NCI-H345 treated with DMSO at 0.1 percent for 48 hours (cell line): ENCODE results near the gene FUT6.
A peak's percentile ranks its signal among the peaks of the same experiment; 100 is the strongest.

Source experiments
- DNase-seq: peaks from one replicate; lab custom pipeline; 2025; ENCODE audit not compliant: unreplicated experiment; lab: John Stamatoyannopoulos, UW

Gene FUT6

GRCh38 chr19:5828661-5829566, 10.6 kb downstream of the FUT6 start:
- peak; percentile 70 for DNase-seq

GRCh38 chr19:5827891-5828660, 11.4 kb downstream of the FUT6 start:
- peak; percentile 98 for DNase-seq

GRCh38 chr19:5827342-5827890, 12.1 kb downstream of the FUT6 start:
- DNase-seq, result no peak

GRCh38 chr19:5826531-5827341, 12.8 kb downstream of the FUT6 start:
- peak; percentile 98 for DNase-seq

GRCh38 chr19:5825178-5825577, 14.3 kb downstream of the FUT6 start:
- DNase-seq, result no peak

- DNase-seq, result no peak
Measured at GRCh38 chr19:5824751-5825150, 14.8 kb downstream of the FUT6 start.

GRCh38 chr19:5823579-5824281, 15.8 kb downstream of the FUT6 start:
- DNase-seq, result no peak

GRCh38 chr19:5822181-5822844, 17.2 kb downstream of the FUT6 start:
- DNase-seq, result peak; percentile 11

- no peak for DNase-seq
Measured at GRCh38 chr19:5821521-5822180, 17.9 kb downstream of the FUT6 start.

GRCh38 chr19:5820785-5821184, 18.7 kb downstream of the FUT6 start:
- DNase-seq, result no peak

GRCh38 chr19:5818594-5818993, 20.9 kb downstream of the FUT6 start:
- DNase-seq, result no peak

- DNase-seq, result no peak
Measured at GRCh38 chr19:5817218-5817617, 22.3 kb downstream of the FUT6 start.

GRCh38 chr19:5814852-5815246, 24.7 kb downstream of the FUT6 start:
- no peak for DNase-seq

GRCh38 chr19:5814123-5814851, 25.2 kb downstream of the FUT6 start:
- DNase-seq, result no peak

- no peak for DNase-seq
Measured at GRCh38 chr19:5811117-5811516, 28.4 kb downstream of the FUT6 start.

- DNase-seq, result no peak
Measured at GRCh38 chr19:5809469-5809868, 30.0 kb downstream of the FUT6 start.

GRCh38 chr19:5809053-5809452, 30.4 kb downstream of the FUT6 start:
- no peak for DNase-seq

- DNase-seq, result no peak
Measured at GRCh38 chr19:5808120-5808816, 31.2 kb downstream of the FUT6 start.
